HEK293T (cell line): ENCODE results near the gene IFIT3.
A peak's percentile ranks its signal among the peaks of the same experiment; 100 is the strongest.

Experiments used
- CTCF ChIA-PET: fragments of 350-600 bp; formaldehyde crosslinking; extraction: SDS; loops from one replicate; lab custom pipeline; 2021; ENCODE audit warnings: antibody characterized with exemption, inconsistent platforms; lab: Yijun Ruan, JAX
- POLR2A ChIA-PET: fragments of 350-600 bp; formaldehyde crosslinking; extraction: SDS; loops from one replicate; lab custom pipeline; 2020; ENCODE audit warnings: antibody characterized with exemption, inconsistent platforms; lab: Yijun Ruan, JAX
- DNase-seq: peaks from one replicate; pipeline ENCODE4 v3.0.0; 2012; ENCODE audit warnings: mixed read lengths; ENCODE audit errors: extremely low spot score
- ARNT ChIP-seq: fragments of 450-650 bp; IDR thresholded peaks from 2 replicates; pipeline ENCODE4 v1.6.1; 2017; ENCODE audit warnings: mild to moderate bottlenecking
- BHLHE40 ChIP-seq: fragments of 450-650 bp; IDR thresholded peaks from 2 replicates; pipeline ENCODE4 v1.6.1; 2016; ENCODE audit warnings: mild to moderate bottlenecking, moderate library complexity, borderline replicate concordance
- CTBP1 ChIP-seq: fragments of 450-650 bp; IDR thresholded peaks from 2 replicates; pipeline ENCODE4 v1.6.1; 2016; ENCODE audit warnings: borderline replicate concordance
- ELF4 ChIP-seq: fragments of 450-650 bp; IDR thresholded peaks from 2 replicates; pipeline ENCODE4 v1.6.1; 2017; ENCODE audit warnings: antibody characterized with exemption
- FOXA1 ChIP-seq: fragments of 450-650 bp; IDR thresholded peaks from 2 replicates; pipeline ENCODE4 v1.6.1; 2016; ENCODE audit warnings: mild to moderate bottlenecking
- FOXK2 ChIP-seq: fragments of 450-650 bp; IDR thresholded peaks from 2 replicates; pipeline ENCODE4 v1.6.1; 2016; ENCODE audit warnings: mild to moderate bottlenecking
- FOXM1 ChIP-seq: fragments of 450-650 bp; IDR thresholded peaks from 2 replicates; pipeline ENCODE4 v1.6.1; 2017; ENCODE audit warnings: mild to moderate bottlenecking, borderline replicate concordance
- HDGF ChIP-seq: fragments of 450-650 bp; IDR thresholded peaks from 2 replicates; pipeline ENCODE4 v1.6.1; 2017; ENCODE audit warnings: antibody characterized with exemption, borderline replicate concordance
- L3MBTL2 ChIP-seq: fragments of 450-650 bp; conservative IDR thresholded peaks from 2 replicates; pipeline ENCODE4 v1.6.1; 2016; ENCODE audit warnings: mild to moderate bottlenecking
- LEF1 ChIP-seq: fragments of 450-650 bp; IDR thresholded peaks from 2 replicates; pipeline ENCODE4 v1.6.1; 2017; ENCODE audit warnings: mild to moderate bottlenecking, borderline replicate concordance
- NFRKB ChIP-seq: fragments of 450-650 bp; IDR thresholded peaks from 2 replicates; pipeline ENCODE4 v1.6.1; 2016; ENCODE audit warnings: mild to moderate bottlenecking, moderate library complexity
- PKNOX1 ChIP-seq: fragments of 450-650 bp; IDR thresholded peaks from 2 replicates; pipeline ENCODE4 v1.6.1; 2016
- SP1 ChIP-seq: fragments of 450-650 bp; IDR thresholded peaks from 2 replicates; pipeline ENCODE4 v1.6.1; 2017
- SUZ12 ChIP-seq: fragments of 450-650 bp; IDR thresholded peaks from 2 replicates; pipeline ENCODE4 v1.6.1; 2016; ENCODE audit warnings: mild to moderate bottlenecking
- TARDBP ChIP-seq: fragments of 450-650 bp; IDR thresholded peaks from 2 replicates; pipeline ENCODE4 v1.6.1; 2016
- ZNF384 ChIP-seq: fragments of 450-650 bp; IDR thresholded peaks from 2 replicates; pipeline ENCODE4 v1.6.1; 2016

IFIT3 gene

GRCh38 chr10:89327803-89328441, at the start of gene IFIT3:
Gene IFIT3 (plus strand): TSS chr10:89327997. CDS start chr10:89328074, 77 bp downstream.
- TF ChIP-seq FOXK2, result no peak
- TF ChIP-seq TARDBP, result no peak
- no peak for TF ChIP-seq ZNF384
- no peak for TF ChIP-seq ELF4
- TF ChIP-seq FOXM1, result no peak
- TF ChIP-seq ARNT, result no peak
- TF ChIP-seq SP1, result no peak
- TF ChIP-seq CTBP1, result no peak
- no peak for TF ChIP-seq BHLHE40
- no peak for TF ChIP-seq LEF1
- TF ChIP-seq PKNOX1, result no peak
- no peak; the same call in 1 of the 2 replicates for TF ChIP-seq L3MBTL2
- no peak for TF ChIP-seq SUZ12
- TF ChIP-seq HDGF, result no peak
- TF ChIP-seq NFRKB, result no peak
- TF ChIP-seq FOXA1, result no peak
- CTCF ChIA-PET, result no interaction called here
- POLR2A ChIA-PET, result interaction anchor here (0.6 to 1.0 kb wide), 5 partner anchors 25 to 113 kb away, joined by 3 to 4 read pairs (median 3); partner anchors contain the start of genes IFIT2 and LIPA
- DNase-seq, result peak; percentile 58

- TF ChIP-seq PKNOX1, result no peak
- no peak for TF ChIP-seq FOXM1
- no peak for TF ChIP-seq SUZ12
- no peak for TF ChIP-seq ZNF384
- TF ChIP-seq BHLHE40, result no peak
- no peak for TF ChIP-seq HDGF
- no peak for TF ChIP-seq FOXA1
- TF ChIP-seq LEF1, result no peak
- TF ChIP-seq FOXK2, result no peak
- no peak for TF ChIP-seq NFRKB
- no peak for TF ChIP-seq CTBP1
- ChIA-PET CTCF (no interaction called here), POLR2A (no interaction called here)
- DNase-seq, result no peak
Measured at GRCh38 chr10:89278034-89278535, 49.7 kb upstream of the IFIT3 start.

- TF ChIP-seq FOXM1 (no peak), FOXK2 (no peak), FOXA1 (no peak), CTBP1 (no peak), BHLHE40 (no peak), L3MBTL2 (no peak), ELF4 (no peak), SUZ12 (no peak), ARNT (no peak), HDGF (no peak), ZNF384 (no peak), SP1 (no peak), PKNOX1 (no peak), TARDBP (no peak), NFRKB (no peak), LEF1 (no peak)
- POLR2A ChIA-PET, result no interaction called here
- CTCF ChIA-PET, result no interaction called here
- DNase-seq, result no peak
Measured at GRCh38 chr10:89278900-89279392, 48.9 kb upstream of the IFIT3 start.

- ChIA-PET POLR2A (no interaction called here), CTCF (no interaction called here)
- no peak for DNase-seq
- TF ChIP-seq L3MBTL2 (no peak), NFRKB (no peak), FOXK2 (no peak), HDGF (no peak), PKNOX1 (no peak), FOXA1 (no peak), CTBP1 (no peak)
Measured at GRCh38 chr10:89279421-89279869, 48.4 kb upstream of the IFIT3 start.

- POLR2A ChIA-PET, result no interaction called here
- TF ChIP-seq FOXK2 (no peak), SP1 (no peak), HDGF (no peak), ELF4 (no peak), ZNF384 (no peak)
- CTCF ChIA-PET, result no interaction called here
- DNase-seq, result no peak
Measured at GRCh38 chr10:89280508-89280907, 47.3 kb upstream of the IFIT3 start.
